Measurements from ENCODE around the gene ANKRD53.

GRCh38 chr2:70941186-70941585, 37.2 kb upstream of the ANKRD53 start:
- TF ChIP-seq CTCF (IDR thresholded peaks at IDR 0.05) (no peak), POLR2A (IDR thresholded peaks at IDR 0.05) (no peak)

All from gastroesophageal sphincter (tissue), 3 donors.